Measurements from ENCODE around the gene RAET1L. TPM values are rescaled to one million over a fixed set of nuclear protein-coding genes. Genes with fewer than 3 reads are reported as not detected.
"Not testable (repeated sequence)": the region's sequence is repeated elsewhere in the genome, so short reads cannot be mapped to it uniquely, and the experiment has no call there.

Gene RAET1L
- total and polyA plus RNA-seq, 2 donors (not counting 3 experiments of a cell fraction or from before 2014, with no cell fraction given), result not detected

GRCh38 chr6:149974825-149975224, 50.5 kb downstream of the RAET1L start:
- ChIA-PET CTCF (no interaction called here), POLR2A (interaction anchor here (0.6 kb wide), 1 partner anchor 12 kb away, joined by 5 read pairs; no protein-coding TSS in a partner anchor)
- Histone ChIP-seq H3K9me3 (replicated peaks; ENCODE audit: control insufficient read depth, insufficient read depth, low read length) (no peaks in the 10 kb centered on the region), H3K36me3 (ENCODE audit: control insufficient read depth in 2 of 2, extremely low read depth in 1 of 2, insufficient read depth in 2 of 2, low read length in 2 of 2) (no peaks in the 10 kb centered on the region), H3K4me3 (replicated peaks in 1 of 3; ENCODE audit: insufficient read depth in 1 of 3, low read depth in 1 of 3, low read length in 3 of 3) (no peak overlapping the region), H3K4me1 (ENCODE audit: control insufficient read depth, extremely low read depth, insufficient read depth, low read length) (no peaks in the 10 kb centered on the region), H3K4me2 (ENCODE audit: insufficient read depth, low read length) (no peak overlapping the region), H2AFZ (ENCODE audit: low read depth, low read length) (no peak overlapping the region), H3K27me3 (ENCODE audit: control insufficient read depth in 2 of 2, insufficient read depth in 2 of 2, low read length in 2 of 2) (peaks cover 23 to 30% of the 10 kb centered on the region in 2 experiments), H3K27ac (ENCODE audit: insufficient read depth, low read depth, low read length) (no peak overlapping the region), H3K79me2 (ENCODE audit: control insufficient read depth, insufficient read depth, low read length) (no peaks in the 10 kb centered on the region), H3K9me1 (replicated peaks; ENCODE audit: control insufficient read depth, extremely low read depth, insufficient read depth, low read length) (no peaks in the 10 kb centered on the region), H4K20me1 (replicated peaks; ENCODE audit: control insufficient read depth, extremely low read depth, insufficient read depth, low read length) (no peaks in the 10 kb centered on the region), H3K9ac (replicated peaks; ENCODE audit: extremely low read depth, insufficient read depth, low read length) (no peak overlapping the region)
- intact Hi-C loops (cut with micrococcal nuclease), result no loop called here
- FAIRE-seq, result no peak
- no peak for DNase-seq (ENCODE audit: low read depth, low spot score)
- dilution Hi-C loops (cut with MboI; ENCODE audit: extremely low pct_ligation_motif_present, low sequenced_read_pairs), result no loop called here
- no TSS peak for BruUV-seq (replicated peaks)
- TF ChIP-seq POLR2AphosphoS5 (IDR thresholded peaks at IDR 0.05; ENCODE audit: insufficient read depth, low read depth, low read length) (no peak), JUN (IDR thresholded peaks at IDR 0.05; ENCODE audit: borderline replicate concordance, insufficient read depth, insufficient read length, low read depth) (no peak), MAX (IDR thresholded peaks at IDR 0.05; ENCODE audit: insufficient read depth, insufficient read length) (no peak), GATA2 (IDR thresholded peaks at IDR 0.05; ENCODE audit: insufficient read depth, insufficient read length, low read depth, low read length) (no peak), MYC (IDR thresholded peaks at IDR 0.05; ENCODE audit: low read depth, low read length) (no peak), EZH2 (IDR thresholded peaks at IDR 0.05; ENCODE audit: borderline replicate concordance, low read depth, low read length, severe bottlenecking) (no peak), POLR2A (IDR thresholded peaks at IDR 0.05; ENCODE audit: low read depth, low read length) (no peak), FOS (IDR thresholded peaks at IDR 0.05; ENCODE audit: borderline replicate concordance, insufficient read depth, low read length) (no peak)
- TF ChIP-seq, protein P1, sequence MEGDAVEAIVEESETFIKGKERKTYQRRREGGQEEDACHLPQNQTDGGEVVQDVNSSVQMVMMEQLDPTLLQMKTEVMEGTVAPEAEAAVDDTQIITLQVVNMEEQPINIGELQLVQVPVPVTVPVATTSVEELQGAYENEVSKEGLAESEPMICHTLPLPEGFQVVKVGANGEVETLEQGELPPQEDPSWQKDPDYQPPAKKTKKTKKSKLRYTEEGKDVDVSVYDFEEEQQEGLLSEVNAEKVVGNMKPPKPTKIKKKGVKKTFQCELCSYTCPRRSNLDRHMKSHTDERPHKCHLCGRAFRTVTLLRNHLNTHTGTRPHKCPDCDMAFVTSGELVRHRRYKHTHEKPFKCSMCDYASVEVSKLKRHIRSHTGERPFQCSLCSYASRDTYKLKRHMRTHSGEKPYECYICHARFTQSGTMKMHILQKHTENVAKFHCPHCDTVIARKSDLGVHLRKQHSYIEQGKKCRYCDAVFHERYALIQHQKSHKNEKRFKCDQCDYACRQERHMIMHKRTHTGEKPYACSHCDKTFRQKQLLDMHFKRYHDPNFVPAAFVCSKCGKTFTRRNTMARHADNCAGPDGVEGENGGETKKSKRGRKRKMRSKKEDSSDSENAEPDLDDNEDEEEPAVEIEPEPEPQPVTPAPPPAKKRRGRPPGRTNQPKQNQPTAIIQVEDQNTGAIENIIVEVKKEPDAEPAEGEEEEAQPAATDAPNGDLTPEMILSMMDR (IDR thresholded peaks at IDR 0.05; ENCODE audit: extremely low read depth in 1 of 2, insufficient read depth in 1 of 2, low read depth in 1 of 2, low read length in 2 of 2), result no peak

GRCh38 chr6:149974394-149974793, 50.9 kb downstream of the RAET1L start:
- H2AFZ ChIP-seq (ENCODE audit: low read depth, low read length); H3K36me3 ChIP-seq (ENCODE audit: control insufficient read depth in 2 of 2, extremely low read depth in 1 of 2, insufficient read depth in 2 of 2, low read length in 2 of 2); FAIRE-seq; H3K27ac ChIP-seq (ENCODE audit: insufficient read depth, low read depth, low read length); dilution Hi-C loops (cut with MboI; ENCODE audit: extremely low pct_ligation_motif_present, low sequenced_read_pairs); H3K9me1 ChIP-seq (replicated peaks; ENCODE audit: control insufficient read depth, extremely low read depth, insufficient read depth, low read length); H3K4me1 ChIP-seq (ENCODE audit: control insufficient read depth, extremely low read depth, insufficient read depth, low read length); H4K20me1 ChIP-seq (replicated peaks; ENCODE audit: control insufficient read depth, extremely low read depth, insufficient read depth, low read length); intact Hi-C loops (cut with micrococcal nuclease); CTCF ChIA-PET; H3K4me2 ChIP-seq (ENCODE audit: insufficient read depth, low read length); H3K4me3 ChIP-seq (replicated peaks in 1 of 3; ENCODE audit: insufficient read depth in 1 of 3, low read depth in 1 of 3, low read length in 3 of 3); BruUV-seq (replicated peaks); H3K79me2 ChIP-seq (ENCODE audit: control insufficient read depth, insufficient read depth, low read length); H3K9ac ChIP-seq (replicated peaks; ENCODE audit: extremely low read depth, insufficient read depth, low read length); H3K9me3 ChIP-seq (replicated peaks; ENCODE audit: control insufficient read depth, insufficient read depth, low read length); DNase-seq (ENCODE audit: low read depth, low spot score): not testable (repeated sequence)
- POLR2A ChIA-PET, result interaction anchor here (0.6 kb wide), 1 partner anchor 12 kb away, joined by 5 read pairs; no protein-coding TSS in a partner anchor
- H3K27me3 ChIP-seq (ENCODE audit: control insufficient read depth in 2 of 2, insufficient read depth in 2 of 2, low read length in 2 of 2), result peaks cover 23 to 26% of the 10 kb centered on the region in 2 experiments
